ENCODE results near the gene MAP3K8. TPM values are rescaled to one million over a fixed set of nuclear protein-coding genes. Genes with fewer than 3 reads are reported as not detected.

Gene MAP3K8
- total and polyA plus RNA-seq, 3 experiments from 2014 or later, result 16.4 to 42.6 (median 40.3) TPM

DNA sequence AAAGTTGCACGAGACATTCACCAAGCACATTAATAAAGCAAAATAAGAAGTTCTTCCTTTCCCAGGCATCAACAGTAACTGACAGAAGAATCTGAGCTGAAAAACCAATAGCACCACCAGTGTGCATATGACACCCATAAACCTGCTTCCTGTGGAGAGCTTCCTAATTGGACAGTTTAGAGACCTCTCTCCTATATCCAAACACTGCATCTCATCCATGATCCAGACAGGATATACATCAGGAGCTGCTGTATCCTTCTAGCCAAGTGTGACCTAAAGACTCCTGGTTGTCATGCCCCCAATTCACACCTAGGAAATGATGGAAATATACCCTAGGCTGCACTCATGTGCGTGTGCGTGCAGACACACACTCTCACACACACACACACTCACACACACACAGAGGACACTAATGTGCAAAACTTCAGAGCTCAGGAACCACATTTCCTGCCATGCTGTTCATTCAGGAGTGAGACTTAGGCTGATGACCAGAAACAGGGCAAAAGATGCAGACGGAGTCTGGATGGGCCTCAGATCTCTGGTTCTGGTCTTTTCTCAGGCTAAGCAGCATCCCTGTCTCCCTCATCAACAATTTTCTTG is 58.0 kb downstream of the MAP3K8 start:
- Mint-ChIP-seq H3K36me3 (peaks cover 0 to 3% (median 0%) of the 10 kb centered on the region in 3 donors), H3K27me3 (peaks cover 0 to 4% of the 10 kb centered on the region in 2 donors), H3K4me1 (peaks cover 68 to 89% (median 77%) of the 10 kb centered on the region in 3 donors), H3K4me3 (peak overlapping the region in 6 of 7 donors; percentile 14 to 65 (median 48)), H3K27ac (peak overlapping the region; percentile 66 to 94 (median 78)), H3K9me3 (no peaks in the 10 kb centered on the region)
- Histone ChIP-seq H3K27me3 (ENCODE audit: insufficient read depth, low read length, poor library complexity, severe bottlenecking) (no peaks in the 10 kb centered on the region), H3K36me3 (ENCODE audit: insufficient read depth, low read length) (no peaks in the 10 kb centered on the region), H3K4me1 (ENCODE audit: insufficient read depth, low read length) (peaks cover 52% of the 10 kb centered on the region), H3K4me3 (ENCODE audit: low read length) (no peak overlapping the region), H3K9me3 (ENCODE audit: low read length) (no peaks in the 10 kb centered on the region), H3K27ac (ENCODE audit: low read depth, low read length) (no peak overlapping the region)
- POLR2A ChIA-PET, result interaction anchor here (0.6 to 1.7 kb wide), 5 partner anchors 10 to 55 kb away, joined by 3 to 8 read pairs (median 4); no protein-coding TSS in a partner anchor
- no peak for DNase-seq
- CTCF ChIA-PET, result interaction anchor here (0.9 to 3.4 kb wide), 8 partner anchors 11 to 55 kb away, joined by 3 to 24 read pairs (median 4); no protein-coding TSS in a partner anchor

DNA sequence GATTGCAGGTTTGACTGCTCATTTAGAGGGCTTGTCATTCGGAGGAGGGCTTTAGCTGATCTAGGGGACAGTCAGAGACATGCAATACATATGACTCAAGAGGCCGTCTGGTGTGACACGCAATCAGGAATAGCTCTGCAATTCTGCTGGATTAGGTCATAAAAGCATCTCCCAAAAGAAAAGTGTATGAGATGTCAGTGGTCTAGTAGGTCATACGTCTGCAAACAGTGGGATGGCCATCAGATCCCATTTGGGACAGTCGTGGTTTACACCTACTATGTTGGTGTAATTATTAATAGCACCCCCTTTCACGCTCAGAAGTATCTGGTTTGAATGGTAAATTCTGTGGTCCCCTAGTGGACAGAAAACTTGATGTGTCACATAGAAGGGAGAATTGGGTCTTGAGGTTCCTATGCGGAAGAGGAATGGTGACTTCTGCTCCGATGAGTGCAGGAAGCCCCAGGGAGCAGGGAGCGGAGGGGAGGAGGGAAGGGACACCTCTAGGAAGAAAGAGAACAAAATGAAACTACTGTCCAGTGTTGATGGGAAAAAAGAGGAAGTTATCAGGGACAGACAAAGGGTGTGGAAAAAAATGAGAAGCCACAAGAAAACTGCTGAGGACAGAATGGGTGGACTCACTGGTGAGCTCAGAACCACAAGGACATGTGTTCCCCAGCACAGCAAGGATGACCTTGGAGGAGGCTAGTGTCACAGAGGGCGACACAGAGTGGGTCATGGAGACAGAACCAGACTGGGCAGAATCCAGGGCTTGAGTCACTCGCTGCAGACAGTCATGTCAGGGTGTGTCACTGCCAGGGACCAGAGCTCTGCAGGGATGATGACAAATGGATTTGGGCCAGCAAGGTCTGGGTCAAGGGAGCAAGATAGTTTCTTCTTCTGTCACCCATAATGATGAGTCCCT is 59.9 kb downstream of the MAP3K8 start:
- CTCF ChIA-PET, result interaction anchor here (0.9 to 3.4 kb wide), 4 partner anchors 9 to 80 kb away, joined by 4 to 24 read pairs (median 4); no protein-coding TSS in a partner anchor
- peak overlapping the region; percentile 17 for H3K27ac ChIP-seq (ENCODE audit: low read depth, low read length)
- Mint-ChIP-seq H3K9me3 (no peaks in the 10 kb centered on the region), H3K36me3 (peaks cover 0 to 3% (median 3%) of the 10 kb centered on the region in 3 donors), H3K27ac (peak overlapping the region; percentile 17 to 95 (median 73)), H3K27me3 (peaks cover 0 to 4% of the 10 kb centered on the region in 2 donors), H3K4me3 (peak overlapping the region in 2 of 7 donors; percentile 18 to 59), H3K4me1 (peaks cover 77 to 95% (median 83%) of the 10 kb centered on the region in 3 donors)
- H3K36me3 ChIP-seq (ENCODE audit: insufficient read depth, low read length), result no peaks in the 10 kb centered on the region
- no peaks in the 10 kb centered on the region for H3K27me3 ChIP-seq (ENCODE audit: insufficient read depth, low read length, poor library complexity, severe bottlenecking)
- H3K4me1 ChIP-seq (ENCODE audit: insufficient read depth, low read length), result peaks cover 67% of the 10 kb centered on the region
- H3K9me3 ChIP-seq (ENCODE audit: low read length), result no peaks in the 10 kb centered on the region
- H3K4me3 ChIP-seq (ENCODE audit: low read length), result no peak overlapping the region
- DNase-seq, result peak in 1 of 5 donors; percentile 47
- POLR2A ChIA-PET, result interaction anchor here (0.7 to 1.7 kb wide), 3 partner anchors 8 to 37 kb away, joined by 3 to 8 read pairs (median 5); no protein-coding TSS in a partner anchor

DNA sequence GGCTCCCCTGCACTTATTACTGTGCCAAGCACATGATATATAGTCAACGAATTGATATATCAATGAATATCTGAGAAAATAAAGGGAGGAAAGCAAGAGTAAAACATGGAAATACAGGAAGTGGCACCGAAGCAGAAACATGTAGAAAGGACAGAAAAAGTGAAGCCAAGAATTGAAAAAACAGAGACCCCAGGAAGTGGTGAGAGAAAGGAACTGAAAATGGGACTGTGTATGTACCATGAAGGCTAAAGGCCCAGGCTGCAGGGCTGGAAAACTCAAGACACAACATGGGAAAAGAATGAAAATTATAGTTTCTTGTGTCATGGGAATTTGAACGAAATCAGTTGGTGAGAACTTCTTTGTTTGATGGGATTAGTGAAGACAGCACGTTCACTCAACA is 60.6 kb downstream of the MAP3K8 start:
- Histone ChIP-seq H3K27me3 (ENCODE audit: insufficient read depth, low read length, poor library complexity, severe bottlenecking) (no peaks in the 10 kb centered on the region), H3K27ac (ENCODE audit: low read depth, low read length) (peak overlapping the region; percentile 17), H3K4me1 (ENCODE audit: insufficient read depth, low read length) (peaks cover 67% of the 10 kb centered on the region), H3K9me3 (ENCODE audit: low read length) (no peaks in the 10 kb centered on the region), H3K36me3 (ENCODE audit: insufficient read depth, low read length) (no peaks in the 10 kb centered on the region), H3K4me3 (ENCODE audit: low read length) (no peak overlapping the region)
- peaks cover 0 to 4% of the 10 kb centered on the region in 2 donors for H3K27me3 Mint-ChIP-seq
- peaks cover 0 to 3% (median 3%) of the 10 kb centered on the region in 3 donors for H3K36me3 Mint-ChIP-seq
- peaks cover 83 to 95% (median 90%) of the 10 kb centered on the region in 3 donors for H3K4me1 Mint-ChIP-seq
- ChIA-PET POLR2A (no interaction called here), CTCF (interaction anchor here (3.4 kb wide), 1 partner anchor 9 kb away, joined by 24 read pairs; no protein-coding TSS in a partner anchor)
- H3K4me3 Mint-ChIP-seq, result no peak overlapping the region
- H3K27ac Mint-ChIP-seq, result peak overlapping the region; percentile 2 to 91 (median 22)
- no peaks in the 10 kb centered on the region for H3K9me3 Mint-ChIP-seq
- no peak for DNase-seq

DNA sequence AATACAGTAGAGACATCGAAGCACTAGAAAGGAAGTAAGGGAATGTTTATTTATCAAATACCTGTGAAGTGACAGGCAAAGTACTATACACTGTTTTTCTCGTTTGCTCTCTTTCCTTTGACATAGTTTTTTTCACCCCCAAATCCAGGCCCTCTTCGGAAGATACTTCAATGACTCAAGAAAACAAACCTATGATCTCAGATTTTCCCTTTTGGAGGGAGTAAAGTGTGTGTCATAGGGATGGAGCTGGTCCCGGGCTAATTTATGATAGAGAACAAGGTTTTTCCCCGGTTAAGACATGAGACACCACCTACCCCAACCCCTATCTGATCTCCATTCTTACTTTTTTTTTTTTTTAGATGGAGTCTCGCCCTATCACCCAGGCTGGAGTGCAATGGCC is 61.7 kb downstream of the MAP3K8 start:
- no peak for DNase-seq
- no peak overlapping the region for H3K4me3 ChIP-seq (ENCODE audit: low read length)
- peaks cover 71% of the 10 kb centered on the region for H3K4me1 ChIP-seq (ENCODE audit: insufficient read depth, low read length)
- ChIA-PET CTCF (interaction anchor here (3.9 kb wide), 1 partner anchor 33 kb away, joined by 22 read pairs; no protein-coding TSS in a partner anchor), POLR2A (no interaction called here)
- Mint-ChIP-seq H3K27ac (peak overlapping the region in 6 of 8 donors; percentile 1 to 95 (median 11)), H3K9me3 (no peaks in the 10 kb centered on the region), H3K36me3 (peaks cover 0 to 3% (median 3%) of the 10 kb centered on the region in 3 donors), H3K27me3 (peaks cover 0 to 4% of the 10 kb centered on the region in 2 donors), H3K4me3 (no peak overlapping the region), H3K4me1 (peaks cover 81 to 96% (median 91%) of the 10 kb centered on the region in 3 donors)
- no peaks in the 10 kb centered on the region for H3K27me3 ChIP-seq (ENCODE audit: insufficient read depth, low read length, poor library complexity, severe bottlenecking)
- no peaks in the 10 kb centered on the region for H3K36me3 ChIP-seq (ENCODE audit: insufficient read depth, low read length)
- no peak overlapping the region for H3K27ac ChIP-seq (ENCODE audit: low read depth, low read length)
- no peaks in the 10 kb centered on the region for H3K9me3 ChIP-seq (ENCODE audit: low read length)

DNA sequence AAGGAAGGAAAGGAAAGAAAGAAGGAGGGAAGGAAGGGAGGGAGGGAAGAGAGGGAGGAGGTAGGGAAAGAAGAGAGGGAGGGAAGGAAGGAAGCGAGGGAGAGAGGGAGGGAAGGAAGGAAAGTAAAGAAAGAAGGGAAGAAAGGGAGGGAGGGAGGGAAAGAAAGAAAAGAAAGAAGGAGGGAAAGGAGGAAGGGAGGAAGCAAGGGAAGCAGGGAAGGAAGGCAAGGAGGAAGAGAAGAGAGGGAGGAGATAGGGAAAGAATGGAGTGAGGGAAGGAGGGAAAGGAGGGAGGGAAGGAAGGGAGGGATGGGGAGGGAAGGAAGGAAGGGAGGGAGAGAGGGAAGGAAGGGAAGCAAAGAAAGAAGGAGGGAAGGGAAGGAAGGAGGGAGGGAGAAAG is 65.8 kb downstream of the MAP3K8 start:
- Histone ChIP-seq H3K4me3 (ENCODE audit: low read length) (no peak overlapping the region), H3K27me3 (ENCODE audit: insufficient read depth, low read length, poor library complexity, severe bottlenecking) (no peaks in the 10 kb centered on the region), H3K36me3 (ENCODE audit: insufficient read depth, low read length) (no peaks in the 10 kb centered on the region), H3K9me3 (ENCODE audit: low read length) (no peaks in the 10 kb centered on the region), H3K27ac (ENCODE audit: low read depth, low read length) (no peak overlapping the region), H3K4me1 (ENCODE audit: insufficient read depth, low read length) (peaks cover 66% of the 10 kb centered on the region)
- no peak overlapping the region for H3K4me3 Mint-ChIP-seq
- H3K9me3 Mint-ChIP-seq, result no peaks in the 10 kb centered on the region
- peaks cover 78 to 94% (median 89%) of the 10 kb centered on the region in 3 donors for H3K4me1 Mint-ChIP-seq
- H3K36me3 Mint-ChIP-seq, result peaks cover 0 to 3% (median 0%) of the 10 kb centered on the region in 3 donors
- ChIA-PET CTCF (interaction anchor here (3.9 kb wide), 1 partner anchor 29 kb away, joined by 22 read pairs; no protein-coding TSS in a partner anchor), POLR2A (interaction anchor here (0.6 kb wide), 1 partner anchor 62 kb away, joined by 3 read pairs; no protein-coding TSS in a partner anchor)
- DNase-seq, result no peak
- H3K27me3 Mint-ChIP-seq, result no peaks in the 10 kb centered on the region
- H3K27ac Mint-ChIP-seq, result peak overlapping the region in 5 of 8 donors; percentile 43 to 99 (median 80)

DNA sequence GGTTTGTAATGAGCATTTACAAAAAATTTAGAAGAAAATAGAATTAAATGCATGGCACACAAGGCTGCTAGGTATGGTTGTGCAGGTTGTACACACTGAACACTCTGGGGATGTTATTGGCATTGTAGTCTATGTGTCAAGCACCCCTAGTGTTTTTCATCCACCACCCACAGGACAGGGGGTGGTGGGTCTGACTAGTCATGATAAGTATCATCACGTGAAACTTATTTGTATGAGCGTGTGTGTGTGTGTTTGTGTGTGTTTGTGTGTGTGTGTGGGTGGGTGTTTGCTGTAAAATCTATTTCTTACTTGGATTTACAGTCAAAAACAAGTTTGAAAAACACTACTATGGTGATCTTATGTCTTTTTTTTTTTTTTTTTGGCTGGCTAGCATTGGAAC is 66.5 kb downstream of the MAP3K8 start:
- Histone ChIP-seq H3K27ac (ENCODE audit: low read depth, low read length) (no peak overlapping the region), H3K27me3 (ENCODE audit: insufficient read depth, low read length, poor library complexity, severe bottlenecking) (no peaks in the 10 kb centered on the region), H3K9me3 (ENCODE audit: low read length) (no peaks in the 10 kb centered on the region), H3K36me3 (ENCODE audit: insufficient read depth, low read length) (no peaks in the 10 kb centered on the region), H3K4me3 (ENCODE audit: low read length) (no peak overlapping the region), H3K4me1 (ENCODE audit: insufficient read depth, low read length) (peaks cover 66% of the 10 kb centered on the region)
- CTCF ChIA-PET, result interaction anchor here (0.6 to 5.4 kb wide), 2 partner anchors 8 to 17 kb away, joined by 3 to 24 read pairs; no protein-coding TSS in a partner anchor
- H3K4me3 Mint-ChIP-seq, result peak overlapping the region in 5 of 7 donors; percentile 17 to 81 (median 45)
- H3K36me3 Mint-ChIP-seq, result peaks cover 0 to 3% (median 0%) of the 10 kb centered on the region in 3 donors
- no peaks in the 10 kb centered on the region for H3K27me3 Mint-ChIP-seq
- peak overlapping the region; percentile 43 to 99 (median 84) for H3K27ac Mint-ChIP-seq
- H3K9me3 Mint-ChIP-seq, result no peaks in the 10 kb centered on the region
- POLR2A ChIA-PET, result no interaction called here
- peaks cover 77 to 94% (median 89%) of the 10 kb centered on the region in 3 donors for H3K4me1 Mint-ChIP-seq
- DNase-seq, result no peak

DNA sequence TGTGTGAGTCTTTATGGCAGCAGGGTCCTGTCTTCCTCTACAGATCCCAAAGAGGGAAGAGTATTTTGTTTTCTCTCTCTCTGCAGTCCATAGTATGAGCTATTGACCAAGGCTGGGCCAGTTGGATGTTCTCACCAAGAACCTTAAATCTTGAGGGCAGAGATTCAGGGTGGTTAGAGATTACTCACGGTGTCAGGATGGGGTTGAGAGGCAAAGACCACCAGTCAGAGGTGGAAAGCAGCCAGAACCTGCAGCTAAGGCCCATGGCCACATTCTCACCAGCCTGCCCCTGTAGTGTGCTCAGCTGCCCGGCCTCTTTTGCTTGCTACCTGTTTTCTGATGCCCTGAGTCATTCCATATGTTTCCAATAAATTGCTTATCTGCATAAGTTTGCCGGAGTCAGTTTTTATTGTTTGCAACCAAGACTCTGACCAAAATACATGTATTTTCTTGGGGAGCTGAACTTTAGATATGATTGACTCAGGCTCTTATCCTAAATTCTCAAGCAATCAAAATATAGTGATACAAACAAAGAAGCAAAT is 67.0 kb downstream of the MAP3K8 start:
- Mint-ChIP-seq H3K4me1 (peaks cover 80 to 94% (median 90%) of the 10 kb centered on the region in 3 donors), H3K27me3 (no peaks in the 10 kb centered on the region), H3K36me3 (peaks cover 0 to 3% (median 0%) of the 10 kb centered on the region in 3 donors), H3K27ac (peak overlapping the region; percentile 43 to 99 (median 84)), H3K4me3 (peak overlapping the region in 6 of 7 donors; percentile 9 to 81 (median 36)), H3K9me3 (no peaks in the 10 kb centered on the region)
- no peak overlapping the region for H3K4me3 ChIP-seq (ENCODE audit: low read length)
- peaks cover 69% of the 10 kb centered on the region for H3K4me1 ChIP-seq (ENCODE audit: insufficient read depth, low read length)
- no peaks in the 10 kb centered on the region for H3K27me3 ChIP-seq (ENCODE audit: insufficient read depth, low read length, poor library complexity, severe bottlenecking)
- no peak for DNase-seq
- H3K36me3 ChIP-seq (ENCODE audit: insufficient read depth, low read length), result no peaks in the 10 kb centered on the region
- no peaks in the 10 kb centered on the region for H3K9me3 ChIP-seq (ENCODE audit: low read length)
- H3K27ac ChIP-seq (ENCODE audit: low read depth, low read length), result no peak overlapping the region
- POLR2A ChIA-PET, result interaction anchor here (1.0 kb wide), 2 partner anchors 25 to 27 kb away, joined by 3 to 4 read pairs; no protein-coding TSS in a partner anchor
- CTCF ChIA-PET, result interaction anchor here (0.6 to 5.4 kb wide), 5 partner anchors 8 to 63 kb away, joined by 3 to 24 read pairs (median 3); no protein-coding TSS in a partner anchor
